HuH-7 (cell line): ENCODE results near the gene ZG16.

Experiments used
- DNase-seq: peaks from one replicate; pipeline ENCODE4 v3.0.0; 2011; ENCODE audit warnings: low spot score

ZG16 gene

GRCh38 chr16:29825145-29826044, 47.3 kb downstream of the ZG16 start:
- DNase-seq = no peak

GRCh38 chr16:29826342-29826695, 48.3 kb downstream of the ZG16 start:
- no peak for DNase-seq

- no peak for DNase-seq
Observed at GRCh38 chr16:29830774-29831173, 52.7 kb downstream of the ZG16 start.

DNA sequence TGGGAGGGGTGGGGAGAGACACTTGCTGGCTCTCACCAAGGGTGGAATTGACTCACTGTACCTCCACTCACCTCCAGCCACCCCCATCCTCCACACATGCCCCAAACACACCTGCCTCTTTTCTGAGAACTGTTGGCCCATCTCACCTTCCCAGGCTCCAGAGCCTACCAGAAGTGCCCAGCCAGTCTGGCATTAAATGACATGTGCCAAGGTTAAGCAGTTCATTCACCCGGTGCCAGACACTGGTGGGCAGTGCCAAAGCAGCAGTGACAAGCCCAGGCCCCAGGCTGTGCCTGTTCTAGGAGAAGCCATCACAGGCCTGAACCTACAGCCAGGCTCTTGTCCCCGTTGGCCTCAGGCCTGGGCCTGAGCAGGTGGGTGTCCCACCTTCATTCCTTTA, 53.4 kb downstream of the ZG16 start:
- DNase-seq = no peak
